ENCODE measurements around the gene ZNF749. TPM values are rescaled to one million over a fixed set of nuclear protein-coding genes. Genes with fewer than 3 reads are reported as not detected.
A peak's percentile ranks its signal among the peaks of the same experiment; 100 is the strongest.

Gene ZNF749
- total RNA-seq (1 to 10 TPM; 1.9 to 7.4 (median 4.0) TPM), polyA plus RNA-seq (10 to 100 TPM in 1 of 3 donors, 1 to 10 TPM in 2; 3.9 to 10.2 (median 6.7) TPM)

- peak; percentile 99 for DNase-seq
- Histone ChIP-seq H3K36me3 (no peaks in the 10 kb centered on the region), H3K27ac (peak within 1 kb of the TSS; percentile 36 to 71 (median 60)), H3K9me3 (peaks cover 0 to 4% (median 1%) of the 10 kb centered on the region in 4 donors), H3K27me3 (no peaks in the 10 kb centered on the region), H3K4me1 (peaks cover 0 to 23% (median 16%) of the 10 kb centered on the region in 4 donors), H3K4me3 (peak within 1 kb of the TSS; percentile 61 to 88 (median 75))
- TF ChIP-seq CTCF (IDR thresholded peaks at IDR 0.05), result no peak
- TF ChIP-seq POLR2AphosphoS5 (IDR thresholded peaks at IDR 0.05), result peak in 2 of 4 donors; percentile 62 to 68
- intact Hi-C loops (cut with DNase I), result loop anchor here (2.0 kb wide), 1 partner anchor 25 kb away; the partner anchor contains the start of gene ZNF17
- 0 to 1% methylated on average over 61 of the region's 61 CpGs for WGBS, 2 donors
These were observed at the start of gene ZNF749 for GRCh38 chr19:57435062-57435978. TSS of gene ZNF749 (plus strand) at chr19:57435325. CDS start at chr19:57435579, 254 bp downstream.

- H3K9me3 ChIP-seq, result no peaks in the 10 kb centered on the region
- H3K4me1 ChIP-seq, result peaks cover 4 to 26% (median 14%) of the 10 kb centered on the region in 4 donors
- peak overlapping the region; percentile 67 to 91 (median 82) for H3K4me3 ChIP-seq
- peak overlapping the region; percentile 89 to 95 (median 92) for H3K27ac ChIP-seq
- no peaks in the 10 kb centered on the region for H3K27me3 ChIP-seq
- TF ChIP-seq EP300 (IDR thresholded peaks at IDR 0.05), result no peak
- no peak for TF ChIP-seq POLR2A (IDR thresholded peaks at IDR 0.05)
- no peak for TF ChIP-seq POLR2AphosphoS5 (IDR thresholded peaks at IDR 0.05)
- TF ChIP-seq CTCF (IDR thresholded peaks at IDR 0.05), result no peak
- peaks cover 0 to 19% (median 9%) of the 10 kb centered on the region in 4 donors for H3K36me3 ChIP-seq
- intact Hi-C loops (cut with DNase I), result loop anchor here (1.0 kb wide), 1 partner anchor 26 kb away; the partner anchor contains the start of genes TRAPPC2B and ZNF547
- no peak for DNase-seq
- 59 to 60% methylated on average over 11 of the region's 11 CpGs for WGBS, 2 donors
These were observed 45.9 kb upstream of the ZNF749 start for GRCh38 chr19:57389194-57389729.

- Histone ChIP-seq H3K4me3 (peak within 1 kb of the TSS; percentile 67 to 91 (median 82)), H3K27me3 (no peaks in the 10 kb centered on the region), H3K9me3 (peaks cover 0 to 3% (median 0%) of the 10 kb centered on the region in 4 donors), H3K27ac (peak within 1 kb of the TSS; percentile 89 to 95 (median 92)), H3K4me1 (peaks cover 4 to 26% (median 14%) of the 10 kb centered on the region in 4 donors), H3K36me3 (peaks cover 0 to 24% (median 11%) of the 10 kb centered on the region in 4 donors)
- TF ChIP-seq CTCF (IDR thresholded peaks at IDR 0.05) (peak; percentile 12 to 42 (median 26)), EP300 (IDR thresholded peaks at IDR 0.05) (peak in 1 of 4 donors; percentile 87), POLR2AphosphoS5 (IDR thresholded peaks at IDR 0.05) (peak; percentile 92 to 97 (median 94)), POLR2A (IDR thresholded peaks at IDR 0.05) (peak; percentile 57 to 74)
- 1% methylated on average over 50 of the region's 50 CpGs for WGBS, 2 donors
- intact Hi-C loops (cut with DNase I), result loop anchor here (1.0 kb wide), 1 partner anchor 27 kb away; the partner anchor contains the start of genes TRAPPC2B and ZNF547
- peak; percentile 98 for DNase-seq
These were observed 45.2 kb upstream of the ZNF749 start, which contains the start of gene ZNF548 for GRCh38 chr19:57389730-57390598. TSS of gene ZNF548 (plus strand) at chr19:57389854. CDS start at chr19:57390100, 246 bp downstream.

GRCh38 chr19:57395710-57396109 is 39.4 kb upstream of the ZNF749 start:
- H3K4me3 ChIP-seq, result no peak overlapping the region
- TF ChIP-seq CTCF (IDR thresholded peaks at IDR 0.05) (no peak), POLR2A (IDR thresholded peaks at IDR 0.05) (no peak), POLR2AphosphoS5 (IDR thresholded peaks at IDR 0.05) (no peak), EP300 (IDR thresholded peaks at IDR 0.05) (no peak)
- 92 to 93% methylated on average over 5 of the region's 5 CpGs for WGBS, 2 donors
- no peak for DNase-seq
- peaks cover 9 to 28% (median 19%) of the 10 kb centered on the region in 4 donors for H3K9me3 ChIP-seq
- H3K27me3 ChIP-seq, result no peaks in the 10 kb centered on the region
- H3K36me3 ChIP-seq, result peaks cover 26 to 78% (median 47%) of the 10 kb centered on the region in 4 donors
- no peak overlapping the region for H3K27ac ChIP-seq
- peaks cover 0 to 16% (median 5%) of the 10 kb centered on the region in 4 donors for H3K4me1 ChIP-seq
- intact Hi-C loops (cut with DNase I), result no loop called here
